Hindlimb muscle (tissue), 1 donor: ENCODE measurements around the gene ALDH7A1. TPM values are rescaled to one million over a fixed set of nuclear protein-coding genes. Genes with fewer than 3 reads are reported as not detected.
"Not testable (repeated sequence)": the region's sequence is repeated elsewhere in the genome, so short reads cannot be mapped to it uniquely, and the experiment has no call there.

Experiments used
- DNase-seq: peaks from one replicate; pipeline ENCODE4 v3.0.0-alpha.2; 2013
- polyA plus RNA-seq: library from polyadenylated mRNA; unstranded; fragments of 120-200 nt; gene quantifications from one replicate; pipeline ENCODE4 v1.2.1, GENCODE V29; 2013; ENCODE audit not compliant: insufficient read length

ALDH7A1 gene
- polyA plus RNA-seq, result 53.4 TPM

DNA sequence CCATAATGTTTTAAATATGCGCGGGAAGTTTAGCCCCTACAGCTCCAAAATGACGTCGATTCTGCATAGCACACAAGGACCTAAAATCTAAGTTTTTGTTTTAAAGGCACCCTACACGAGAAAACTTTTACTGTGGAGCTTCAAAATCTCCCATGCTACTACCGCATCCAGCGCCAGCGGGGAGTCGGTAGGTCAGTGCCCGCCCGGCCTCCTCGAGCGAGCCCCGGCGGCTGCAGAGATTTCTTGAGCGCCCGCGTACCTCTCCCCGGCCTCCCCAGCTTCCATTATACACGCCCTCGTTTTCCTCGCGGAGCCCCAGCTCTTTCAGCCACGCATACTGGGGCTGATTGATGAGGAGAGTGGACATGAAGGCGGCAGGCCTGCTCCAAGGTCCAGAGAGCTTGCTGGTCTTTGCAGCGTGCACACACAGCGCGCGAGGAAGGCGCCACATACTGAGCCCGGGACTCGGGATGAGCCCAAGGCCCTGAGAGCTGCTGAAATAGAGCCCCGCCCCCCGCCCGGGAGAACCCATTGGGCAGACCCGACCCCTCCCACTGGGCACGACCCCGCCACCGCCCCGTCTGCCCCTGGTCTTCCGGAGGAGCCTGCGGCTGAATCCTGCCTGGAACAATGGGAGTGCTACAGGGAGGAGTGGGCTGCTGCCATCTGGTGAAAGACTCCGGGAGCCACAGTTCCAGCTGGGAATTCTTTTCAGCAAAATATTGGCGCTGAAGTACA, at the start of gene ALDH7A1:
TSS of gene ALDH7A1 (minus strand) at position 472 of the 738 bp plus-strand sequence. CDS start at position 451, 21 bp downstream.
- peak; percentile 94 for DNase-seq

DNA sequence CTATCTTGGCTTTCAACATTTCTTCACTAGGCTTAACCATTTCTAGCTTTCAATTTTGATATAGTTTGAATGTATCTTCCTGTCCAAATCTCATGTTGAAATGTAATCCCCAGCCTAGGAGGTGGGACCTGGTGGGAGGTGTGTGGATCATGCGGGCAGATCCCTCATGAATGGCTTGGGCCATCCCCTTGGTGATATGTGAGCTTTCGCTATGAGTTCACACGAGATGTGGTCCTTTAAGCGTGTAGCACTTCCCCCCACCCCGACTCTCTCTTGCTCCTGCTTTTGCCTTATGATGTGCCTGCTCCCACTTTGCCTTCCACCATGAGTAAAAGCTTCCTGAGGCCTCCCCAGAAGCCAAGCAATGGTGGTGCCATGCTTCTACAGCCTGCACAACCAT, 46.4 kb upstream of the ALDH7A1 start:
- DNase-seq, result no peak

DNA sequence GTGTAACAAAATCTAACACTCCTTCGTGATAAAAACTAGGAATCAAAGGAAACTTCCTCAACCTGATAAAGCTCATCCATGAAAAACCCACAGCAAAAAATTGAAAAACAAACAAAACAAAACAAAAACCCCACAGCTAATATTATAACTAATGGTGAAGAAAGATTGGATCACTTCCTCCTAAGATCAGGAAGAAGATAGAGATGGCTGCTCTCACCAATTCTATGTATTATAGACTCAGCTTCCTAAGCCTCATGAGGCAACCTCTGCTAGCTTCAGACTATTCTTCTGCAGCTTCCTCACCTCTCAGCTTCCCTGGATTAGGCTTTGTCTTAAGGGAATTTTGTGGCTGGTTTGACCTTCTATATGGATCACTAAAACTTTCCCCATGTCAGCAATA, 45.8 kb upstream of the ALDH7A1 start:
- no peak for DNase-seq

DNA sequence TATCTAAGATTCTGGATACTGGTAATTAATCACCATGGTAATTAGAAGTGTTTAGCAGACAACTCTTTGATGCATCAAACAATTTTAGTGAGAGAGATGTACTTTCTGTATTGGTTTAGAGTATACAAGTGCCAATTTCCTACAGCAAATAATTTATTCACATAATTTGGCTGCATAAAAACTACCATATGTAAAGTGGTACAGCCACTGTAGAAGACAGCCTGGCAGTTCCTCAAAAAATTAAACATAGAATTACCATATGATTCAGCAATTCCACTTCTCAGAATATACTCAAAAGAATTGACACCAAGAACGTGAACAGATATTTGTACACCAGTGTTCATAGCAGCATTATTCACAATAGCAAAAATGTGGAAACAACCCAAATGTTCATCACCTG, 41.9 kb upstream of the ALDH7A1 start:
- no peak for DNase-seq

DNA sequence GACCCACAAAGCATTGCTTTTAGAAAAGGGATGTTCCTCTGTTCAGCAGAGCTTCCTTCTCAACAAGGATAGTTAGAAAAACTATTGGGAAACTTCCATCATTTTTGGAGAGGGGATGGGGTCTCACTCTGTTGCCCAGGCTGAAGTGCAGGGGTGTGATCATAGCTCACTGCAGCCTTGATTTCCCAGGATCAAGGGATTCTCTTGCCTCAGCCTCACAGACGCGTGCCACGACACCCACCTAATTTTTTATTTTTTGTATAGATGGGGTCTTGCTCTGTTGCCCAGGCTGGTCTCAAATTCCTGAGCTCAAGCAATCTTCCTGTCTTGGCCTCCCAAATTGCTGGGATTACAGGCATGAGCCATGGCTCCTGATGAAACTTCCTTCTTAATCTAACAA, 40.6 kb upstream of the ALDH7A1 start:
- DNase-seq, result no peak

DNA sequence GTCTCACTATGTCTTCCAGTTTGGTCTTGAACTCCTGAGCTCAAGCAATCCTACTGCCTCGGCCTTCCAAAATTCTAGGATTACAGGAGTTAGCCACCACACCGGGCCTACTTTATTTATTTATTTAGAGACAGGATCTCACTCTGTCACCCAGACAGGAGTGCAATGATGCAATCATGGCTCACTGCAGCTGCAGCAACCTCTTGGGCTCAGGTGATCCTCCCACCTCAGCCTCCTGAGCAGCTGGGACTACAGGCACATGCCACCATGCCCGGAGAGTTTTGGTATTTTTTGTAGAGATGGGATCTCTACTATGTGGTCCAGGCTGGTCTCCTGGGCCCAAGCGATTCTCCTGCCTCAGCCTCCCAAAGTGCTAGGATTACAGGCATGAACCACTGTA, 38.5 kb upstream of the ALDH7A1 start:
- DNase-seq, result no peak

DNA sequence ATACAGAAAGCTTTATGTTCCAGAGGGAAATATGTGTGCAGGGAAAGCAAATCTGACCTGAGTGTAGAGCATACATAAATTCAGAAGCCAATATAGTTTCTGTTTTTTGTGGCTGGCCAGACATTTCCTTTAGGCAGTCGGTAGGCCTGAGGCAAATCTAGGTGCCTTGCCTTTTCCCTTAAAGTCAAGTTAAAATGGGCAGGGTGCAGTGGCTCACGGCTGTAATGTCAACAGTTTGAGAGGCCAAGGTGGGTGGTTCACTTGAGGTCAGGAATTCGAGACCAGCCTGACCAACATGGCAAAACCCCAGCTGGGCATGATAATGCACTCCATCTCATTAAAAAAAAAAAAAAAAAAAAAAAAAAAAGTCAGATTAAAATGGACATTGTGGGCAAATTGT, 36.9 kb upstream of the ALDH7A1 start:
- no peak for DNase-seq

DNA sequence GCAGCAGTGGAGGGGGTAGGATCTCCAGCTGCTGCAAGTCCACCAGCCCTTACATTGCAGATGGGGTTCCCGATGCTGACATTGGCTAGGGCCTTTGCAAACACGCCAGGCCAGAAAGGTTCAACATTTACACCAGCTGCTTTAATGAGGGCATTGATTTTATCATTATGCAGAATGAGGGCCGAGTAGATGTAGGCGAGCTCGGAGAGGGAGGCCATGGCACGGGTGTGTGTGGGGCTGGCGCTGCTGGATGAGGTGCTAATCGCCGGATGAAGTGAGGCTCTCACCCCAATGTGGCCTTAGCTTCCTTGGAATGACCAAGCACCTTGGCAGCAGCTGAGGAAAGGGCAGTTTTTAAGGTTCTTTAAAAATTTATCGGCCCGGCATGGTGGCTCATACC, 33.1 kb upstream of the ALDH7A1 start:
- no peak for DNase-seq

DNA sequence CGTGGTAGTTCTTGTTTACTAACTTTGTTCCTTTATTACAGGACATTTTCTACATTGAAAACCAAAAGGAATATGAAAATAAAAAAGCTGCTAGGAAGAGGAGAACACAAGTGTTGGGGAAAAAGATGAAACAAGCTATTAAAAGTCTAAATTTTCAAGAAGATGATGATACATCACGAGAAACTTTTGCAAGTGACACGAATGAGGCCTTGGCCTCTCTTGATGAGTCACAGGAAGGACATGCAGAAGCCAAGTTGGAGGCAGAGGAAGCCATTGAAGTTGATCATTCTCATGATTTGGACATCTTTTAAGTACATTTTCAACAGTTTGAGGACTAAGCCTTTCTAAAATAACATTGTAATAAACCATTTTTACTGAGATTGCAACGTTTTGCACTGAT, 29.5 kb upstream of the ALDH7A1 start:
- DNase-seq, result no peak

DNA sequence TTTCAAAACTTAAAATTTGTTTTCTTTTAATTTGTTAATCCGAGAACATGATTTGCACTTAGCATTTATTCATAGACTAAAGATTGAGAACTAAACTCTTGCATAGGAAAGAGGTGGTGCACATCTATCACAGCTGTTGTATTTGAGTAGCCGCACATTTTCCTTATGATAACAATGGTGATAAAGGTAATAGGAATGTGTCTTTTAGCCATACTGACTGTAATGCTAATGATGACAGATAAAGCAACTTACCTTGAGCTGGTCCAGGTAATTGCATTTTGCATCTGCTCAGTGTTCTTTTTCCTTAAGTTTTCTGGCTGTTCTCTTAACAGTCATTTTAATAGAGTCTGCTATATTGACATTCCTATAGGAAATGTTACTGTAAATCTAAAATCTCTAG, 24.8 kb upstream of the ALDH7A1 start:
- DNase-seq, result no peak

DNA sequence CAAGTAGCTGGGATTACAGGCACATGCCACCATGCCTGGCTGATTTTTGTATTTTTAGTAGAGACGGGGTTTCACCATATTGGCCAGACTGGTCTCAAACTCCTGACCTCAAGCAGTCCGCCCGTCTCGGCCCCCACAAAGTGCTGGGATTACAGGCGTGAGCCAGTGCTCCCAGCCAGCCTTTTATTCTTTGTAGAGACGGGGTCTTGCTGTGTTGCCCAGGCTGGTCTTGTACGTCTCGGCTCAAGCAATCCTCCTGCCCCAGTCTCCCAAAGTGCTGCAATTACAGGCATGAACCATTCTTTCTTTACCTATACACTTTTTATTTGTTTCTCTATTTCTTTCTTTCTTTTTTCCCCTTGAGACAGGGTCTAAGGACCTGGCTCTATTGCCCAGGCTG, 22.6 kb upstream of the ALDH7A1 start:
- DNase-seq, result not testable (repeated sequence)

DNA sequence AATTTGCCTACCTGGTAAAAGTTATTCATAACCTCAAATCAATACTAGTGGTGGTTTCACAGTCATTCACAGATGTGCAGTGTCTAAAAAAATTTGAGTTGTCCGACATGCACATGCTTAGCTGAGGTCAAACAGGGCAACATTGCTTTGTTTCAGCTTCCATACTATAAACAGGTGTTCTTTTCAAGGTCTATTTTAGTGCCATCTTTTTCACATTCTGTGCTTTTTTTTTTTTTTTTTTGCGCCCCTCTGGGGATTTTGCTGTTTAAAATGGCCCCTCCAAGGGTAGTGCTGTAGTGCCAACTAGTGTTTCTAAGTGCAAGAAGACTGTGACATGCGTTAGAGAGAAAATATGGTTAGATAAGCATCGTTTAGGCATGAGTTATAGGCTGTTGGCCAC, 20.3 kb upstream of the ALDH7A1 start:
- no peak for DNase-seq

DNA sequence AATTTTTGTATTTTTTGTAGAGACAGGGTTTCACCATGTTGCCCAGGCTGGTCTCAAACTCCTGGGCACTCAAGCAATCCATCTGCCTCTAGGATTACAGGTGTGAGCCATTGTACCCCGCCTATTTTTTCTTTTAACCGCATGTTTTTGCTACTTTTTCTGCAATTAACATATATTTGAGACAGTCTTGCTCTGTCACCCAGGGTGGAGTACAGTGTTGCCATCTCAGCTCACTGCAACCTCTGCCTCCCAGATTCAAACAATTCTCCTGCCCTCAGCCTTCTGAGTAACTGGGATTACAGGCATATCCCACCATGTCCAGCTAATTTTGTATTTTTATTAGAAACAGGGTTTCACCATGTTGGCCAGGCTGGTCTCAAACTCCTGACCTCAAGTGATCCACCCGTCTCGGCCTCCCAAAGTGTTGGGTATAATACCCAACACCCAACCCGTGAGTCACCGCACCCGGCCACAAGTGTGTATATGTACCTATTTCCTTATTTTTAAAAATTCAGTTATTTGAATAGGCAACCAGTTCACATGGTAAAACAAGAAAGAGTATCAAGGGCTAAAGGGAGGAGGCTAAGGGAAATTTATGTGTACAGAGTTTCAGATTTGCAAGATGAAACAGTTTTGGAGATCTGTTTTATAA, 19.0 kb upstream of the ALDH7A1 start:
- DNase-seq, result no peak

DNA sequence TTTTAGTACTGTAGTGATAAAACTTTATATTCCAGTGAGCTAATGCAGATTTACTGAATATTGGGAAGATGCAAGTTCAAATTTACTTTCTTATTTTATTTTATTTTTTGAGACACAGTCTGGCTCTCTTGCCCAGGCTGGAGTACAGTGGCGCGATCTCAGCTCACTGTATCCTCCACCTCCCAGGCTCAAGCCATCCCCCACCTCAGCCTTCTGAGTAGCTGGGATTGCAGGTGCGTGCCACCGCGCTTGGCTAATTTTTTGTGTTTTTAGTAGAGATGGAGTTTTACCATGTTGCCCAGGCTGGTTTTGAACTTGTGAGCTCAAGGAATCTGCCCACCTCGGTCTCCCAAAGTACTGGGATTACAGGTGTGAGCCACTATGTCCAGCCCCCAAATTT, 15.6 kb upstream of the ALDH7A1 start:
- DNase-seq, result no peak

DNA sequence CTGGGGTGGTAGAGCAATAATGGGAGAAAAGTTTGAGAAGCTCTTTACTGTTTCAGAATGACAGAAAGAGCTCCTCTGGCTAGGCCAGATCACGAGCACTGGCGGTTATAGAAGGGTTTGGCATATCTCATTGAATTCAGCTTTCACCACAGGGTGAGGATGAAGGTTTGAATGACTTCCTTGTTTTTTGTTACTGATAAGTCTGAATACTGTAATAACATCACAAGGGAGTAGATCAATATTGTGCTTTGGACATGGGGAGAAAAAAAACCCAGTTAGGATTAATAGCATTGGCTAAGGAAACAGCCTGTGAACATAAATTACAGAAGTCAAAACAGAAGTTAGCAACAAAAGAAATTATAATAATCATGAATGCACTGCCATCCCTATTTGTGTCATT, 15.1 kb upstream of the ALDH7A1 start:
- no peak for DNase-seq

DNA sequence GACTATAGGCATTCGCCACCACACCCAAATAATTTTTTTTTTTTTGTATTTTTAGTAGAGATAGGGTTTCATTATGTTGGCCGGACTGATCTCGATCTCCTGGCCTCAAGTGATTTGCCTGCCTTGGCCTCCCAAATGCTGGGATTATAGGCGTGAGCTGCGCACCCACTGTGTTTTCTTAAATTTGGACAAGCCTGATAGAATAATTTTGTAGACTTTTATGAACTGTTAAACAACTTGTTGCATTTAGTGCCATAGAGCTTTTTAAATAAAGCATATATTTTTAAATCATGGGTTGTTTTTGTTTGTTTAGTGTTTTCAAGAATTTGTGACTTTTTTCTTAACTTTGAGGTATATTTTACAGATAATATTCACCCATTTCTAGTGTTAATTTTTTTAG, 10.5 kb upstream of the ALDH7A1 start:
- no peak for DNase-seq

DNA sequence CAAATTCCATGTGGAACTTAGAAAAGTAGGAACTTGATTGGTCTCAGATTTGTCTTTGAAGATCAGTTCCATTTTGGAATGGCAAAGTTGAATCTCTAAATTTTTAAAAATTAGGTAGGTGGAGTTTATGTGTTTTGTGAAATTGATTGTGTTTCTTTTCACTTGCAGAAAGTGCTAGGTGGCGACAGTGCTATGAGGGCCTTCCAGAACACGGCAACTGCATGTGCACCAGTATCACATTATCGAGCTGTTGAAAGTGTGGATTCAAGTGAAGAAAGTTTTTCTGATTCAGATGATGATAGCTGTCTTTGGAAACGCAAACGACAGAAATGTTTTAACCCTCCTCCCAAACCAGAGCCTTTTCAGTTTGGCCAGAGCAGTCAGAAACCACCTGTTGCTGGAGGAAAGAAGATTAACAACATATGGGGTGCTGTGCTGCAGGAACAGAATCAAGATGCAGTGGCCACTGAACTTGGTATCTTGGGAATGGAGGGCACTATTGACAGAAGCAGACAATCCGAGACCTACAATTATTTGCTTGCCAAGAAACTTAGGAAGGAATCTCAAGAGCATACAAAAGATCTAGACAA, 8.5 kb upstream of the ALDH7A1 start:
- no peak for DNase-seq

DNA sequence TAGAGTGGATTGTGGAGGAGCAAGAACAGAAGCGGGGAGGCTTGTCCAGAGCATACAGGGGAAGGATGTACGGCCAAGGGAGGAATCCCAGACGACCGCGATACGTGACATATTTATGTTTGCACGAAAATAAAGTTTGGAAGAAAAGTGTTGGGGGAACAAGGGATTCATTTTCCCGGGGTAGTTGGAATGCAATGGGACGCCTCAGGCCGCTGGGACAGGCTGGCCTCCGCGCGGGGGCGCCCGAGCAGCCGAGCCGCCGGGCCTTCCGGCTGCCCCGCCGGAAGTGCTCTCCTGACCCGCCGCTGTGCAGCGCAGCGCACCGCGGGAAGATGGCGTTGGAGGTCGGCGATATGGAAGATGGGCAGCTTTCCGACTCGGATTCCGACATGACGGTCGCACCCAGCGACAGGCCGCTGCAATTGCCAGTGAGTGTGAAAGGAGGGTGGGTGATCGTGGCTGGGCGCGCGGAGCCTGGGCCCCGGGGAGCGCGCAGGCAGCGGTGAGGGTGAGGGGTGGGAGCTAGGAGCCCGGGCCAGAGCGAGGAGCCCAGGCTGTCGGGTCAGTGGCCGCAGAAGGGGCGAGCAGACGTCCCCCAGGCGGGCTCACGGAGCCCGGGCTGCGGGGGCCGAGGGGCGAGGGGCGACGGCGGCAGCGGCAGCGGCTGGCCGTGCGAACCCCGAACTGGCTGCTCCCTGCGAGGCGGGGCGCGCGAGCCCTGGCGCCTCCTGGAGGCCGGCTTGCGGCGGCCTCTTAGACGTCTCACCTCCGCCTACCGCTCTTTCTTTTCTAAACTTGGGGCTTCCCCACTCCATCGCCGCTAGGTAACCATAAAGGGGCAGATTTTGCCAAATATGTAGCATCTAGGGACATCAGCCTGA, 5.9 kb upstream of the ALDH7A1 start, which contains the start of gene PHAX:
TSS of gene PHAX (plus strand) at position 317 of the 881 bp plus-strand sequence. CDS start at position 333, 16 bp downstream.
- DNase-seq, result peak; percentile 87

DNA sequence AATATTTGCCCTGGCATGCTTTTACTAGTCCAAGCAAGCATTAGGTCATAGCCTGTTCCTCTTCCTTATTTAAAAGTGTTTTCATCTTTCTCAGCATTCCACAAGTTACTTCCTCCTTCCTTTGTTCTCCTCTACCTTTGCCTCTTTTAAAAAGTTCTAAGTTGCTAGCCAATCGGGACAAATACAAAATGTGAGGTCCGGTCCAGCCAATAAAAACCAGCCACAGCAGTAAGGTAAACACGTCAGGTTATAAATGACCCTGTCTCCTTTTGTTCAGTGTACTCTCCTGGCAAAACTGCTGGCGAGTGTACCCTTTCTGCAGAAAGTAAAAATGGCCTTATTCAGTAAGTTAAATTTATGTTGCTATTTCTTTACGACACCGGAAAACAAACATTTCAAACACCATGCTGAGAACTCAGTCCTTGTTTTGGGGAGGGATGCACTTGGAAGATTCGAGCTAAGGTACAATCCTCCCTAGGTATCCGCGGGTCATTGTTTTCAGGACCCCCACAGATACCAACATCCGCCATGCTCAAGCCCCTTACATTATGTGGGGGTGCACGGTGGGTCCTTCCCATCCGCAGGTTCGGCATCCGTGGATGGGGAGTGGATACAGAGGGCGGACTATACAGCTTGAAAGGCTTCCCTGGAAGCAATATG, 5.1 kb upstream of the ALDH7A1 start:
- not testable (repeated sequence) for DNase-seq

DNA sequence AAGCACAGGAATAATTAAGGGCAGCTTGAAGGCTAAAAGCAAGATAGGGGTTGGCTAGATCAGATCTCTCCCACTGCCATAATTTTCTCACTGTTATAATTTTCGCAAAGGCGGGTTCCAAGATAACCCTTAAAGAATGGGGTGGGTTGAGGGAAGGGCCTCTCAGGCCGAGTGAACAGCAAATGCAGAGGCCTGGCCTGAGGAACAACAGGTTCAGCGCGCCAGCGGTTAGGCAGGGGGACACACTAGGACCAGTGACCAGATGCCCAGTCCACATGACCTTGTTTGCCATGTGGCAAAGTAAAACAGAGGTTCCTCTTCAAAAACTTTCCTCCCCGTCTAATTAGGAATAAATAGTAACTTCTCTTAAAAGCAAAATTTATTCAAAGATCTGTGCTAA, 4.5 kb upstream of the ALDH7A1 start:
- no peak for DNase-seq

DNA sequence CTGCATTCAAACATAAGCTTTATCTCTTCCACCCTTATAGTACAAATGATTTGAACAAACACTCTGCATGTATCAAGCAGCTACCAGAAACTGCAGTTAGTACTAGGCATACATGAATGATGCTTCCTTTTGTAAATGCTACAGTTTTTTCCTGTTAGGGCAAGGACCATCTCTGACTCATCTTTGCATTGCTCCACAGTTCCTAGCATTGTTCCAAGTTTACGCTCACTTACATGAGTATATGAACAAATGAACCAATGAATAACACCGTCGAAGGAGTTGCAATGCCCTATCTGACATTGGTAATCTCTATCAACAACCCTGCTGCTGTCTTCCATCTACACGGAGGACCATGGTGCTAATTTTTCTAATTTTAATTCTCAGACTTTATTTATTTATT, 2.1 kb upstream of the ALDH7A1 start:
- no peak for DNase-seq

DNA sequence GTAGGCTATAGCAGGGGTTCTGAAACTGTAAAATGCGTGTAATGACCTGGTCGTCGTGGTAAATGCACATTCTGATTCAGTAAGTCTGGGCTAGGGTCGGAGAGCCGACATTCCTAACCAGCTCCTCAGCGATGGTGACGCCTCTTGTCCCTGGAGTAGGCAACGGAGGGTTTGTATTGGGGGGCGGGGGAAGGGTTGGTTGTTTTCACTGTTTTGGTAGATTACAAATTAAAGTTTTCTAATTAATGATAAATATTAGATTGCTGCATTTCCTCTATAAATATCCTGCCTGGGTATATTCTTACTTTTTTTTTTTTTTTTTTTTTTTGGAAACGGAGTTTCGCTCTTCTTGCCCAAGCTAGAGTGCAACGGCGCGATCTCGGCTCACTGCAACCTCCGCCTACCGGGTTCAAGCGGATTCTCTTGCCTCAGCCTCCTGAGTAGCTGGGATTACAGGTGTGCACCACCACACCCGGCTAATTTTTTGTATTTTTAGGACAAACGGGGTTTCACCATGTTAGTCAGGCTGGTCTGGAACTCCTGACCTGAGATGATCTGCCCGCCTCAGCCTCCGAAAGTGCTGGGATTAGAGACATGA, 566 bp upstream of the ALDH7A1 start:
- no peak for DNase-seq
